Stimulated activated CD4-positive, alpha-beta T cell treated with anti-CD3 and anti-CD28 coated beads, Interleukin-1b, Interleukin-23, amount 100 ng/mL, for 4 hours (primary cell): ENCODE data around the gene NOTO.
A peak's percentile ranks its signal among the peaks of the same experiment; 100 is the strongest.
"Not testable (repeated sequence)": the region's sequence is repeated elsewhere in the genome, so short reads cannot be mapped to it uniquely, and the experiment has no call there.

Source experiments
- DNase-seq, 2 donors: peaks; one replicate each; pipeline ENCODE4 v3.0.0-alpha.2; 2020; ENCODE audit warnings: low read depth in 2 of 2

NOTO gene

GRCh38 chr2:73200281-73200680 lies 2.1 kb upstream of the NOTO start:
- DNase-seq: not testable (repeated sequence)

- no peak for DNase-seq
Measured at GRCh38 chr2:73203055-73203681, 794 bp downstream of the NOTO start.

GRCh38 chr2:73205611-73206010 lies 3.2 kb downstream of the NOTO start:
- DNase-seq: no peak

- no peak for DNase-seq
Measured at GRCh38 chr2:73208258-73208657, 5.9 kb downstream of the NOTO start.

- no peak for DNase-seq
Measured at GRCh38 chr2:73210019-73210418, 7.6 kb downstream of the NOTO start.

GRCh38 chr2:73210696-73211095 lies 8.3 kb downstream of the NOTO start:
- DNase-seq: no peak

GRCh38 chr2:73212098-73212447 lies 9.7 kb downstream of the NOTO start:
- DNase-seq: no peak

GRCh38 chr2:73212448-73213176 lies 10.2 kb downstream of the NOTO start:
- DNase-seq: peak; percentile 65 to 67

GRCh38 chr2:73214120-73215035 lies 12.0 kb downstream of the NOTO start, which contains the start of gene SMYD5:
Gene SMYD5, plus strand, starts transcription at chr2:73214245. Its CDS starts 22 bp downstream, at chr2:73214267.
- DNase-seq: peak; percentile 92 to 93

GRCh38 chr2:73215254-73215653 lies 12.9 kb downstream of the NOTO start:
- no peak for DNase-seq

GRCh38 chr2:73217160-73217559 lies 14.8 kb downstream of the NOTO start:
- DNase-seq: no peak

GRCh38 chr2:73217826-73218225 lies 15.5 kb downstream of the NOTO start:
- DNase-seq: no peak

GRCh38 chr2:73218298-73218697 lies 15.9 kb downstream of the NOTO start:
- DNase-seq: no peak

- no peak for DNase-seq
Measured at GRCh38 chr2:73223821-73224220, 21.4 kb downstream of the NOTO start.

- no peak for DNase-seq
Measured at GRCh38 chr2:73225513-73226360, 23.4 kb downstream of the NOTO start.

GRCh38 chr2:73227086-73227485 lies 24.7 kb downstream of the NOTO start:
- no peak for DNase-seq

- DNase-seq: no peak
Measured at GRCh38 chr2:73228631-73229030, 26.3 kb downstream of the NOTO start.

GRCh38 chr2:73232403-73233153 lies 30.2 kb downstream of the NOTO start:
- peak in 1 of 2 donors; percentile 23 for DNase-seq

- DNase-seq: peak; percentile 77 to 84
Measured at GRCh38 chr2:73233154-73233931, 31.0 kb downstream of the NOTO start, which contains the start of gene PRADC1. Gene PRADC1, minus strand, starts transcription at chr2:73233239. Its CDS starts 79 bp downstream, at chr2:73233160.
